ENCODE results near the gene LRCOL1.
"Not testable (repeated sequence)": the region's sequence is repeated elsewhere in the genome, so short reads cannot be mapped to it uniquely, and the experiment has no call there.

The LRCOL1 gene

GRCh38 chr12:132606927-132607326, 3.5 kb downstream of the LRCOL1 start:
- in situ Hi-C loops (cut with HindIII; ENCODE audit: low pct_ligation_motif_present, low pct_unique_long_range_greater_than_20kb, low sequenced_read_pairs) = loop anchor here (25.0 kb wide), 1 partner anchor 470 kb away; the partner anchor contains the start of genes DDX51 and NOC4L
- DNase-seq = no peak

GRCh38 chr12:132606466-132606865, 3.9 kb downstream of the LRCOL1 start:
- DNase-seq = no peak
- in situ Hi-C loops (cut with HindIII; ENCODE audit: low pct_ligation_motif_present, low pct_unique_long_range_greater_than_20kb, low sequenced_read_pairs) = loop anchor here (25.0 kb wide), 1 partner anchor 469 kb away; the partner anchor contains the start of genes DDX51 and NOC4L

- in situ Hi-C loops (cut with HindIII; ENCODE audit: low pct_ligation_motif_present, low pct_unique_long_range_greater_than_20kb, low sequenced_read_pairs) = loop anchor here (25.0 kb wide), 1 partner anchor 469 kb away; the partner anchor contains the start of genes DDX51 and NOC4L
- DNase-seq = no peak
These were observed 4.5 kb downstream of the LRCOL1 start for GRCh38 chr12:132605892-132606291.

- in situ Hi-C loops (cut with HindIII; ENCODE audit: low pct_ligation_motif_present, low pct_unique_long_range_greater_than_20kb, low sequenced_read_pairs) = loop anchor here (25.0 kb wide), 1 partner anchor 468 kb away; the partner anchor contains the start of genes DDX51 and NOC4L
- DNase-seq = no peak
These were observed 5.5 kb downstream of the LRCOL1 start for GRCh38 chr12:132604668-132605441.

- DNase-seq = no peak
- in situ Hi-C loops (cut with HindIII; ENCODE audit: low pct_ligation_motif_present, low pct_unique_long_range_greater_than_20kb, low sequenced_read_pairs) = loop anchor here (25.0 kb wide), 1 partner anchor 467 kb away; the partner anchor contains the start of genes DDX51 and NOC4L
These were observed 6.2 kb downstream of the LRCOL1 start for GRCh38 chr12:132604151-132604618.

GRCh38 chr12:132603240-132604150, 6.9 kb downstream of the LRCOL1 start:
- in situ Hi-C loops (cut with HindIII; ENCODE audit: low pct_ligation_motif_present, low pct_unique_long_range_greater_than_20kb, low sequenced_read_pairs) = loop anchor here (25.0 kb wide), 1 partner anchor 466 kb away; the partner anchor contains the start of genes DDX51 and NOC4L
- DNase-seq = no peak

GRCh38 chr12:132602572-132603239, 7.7 kb downstream of the LRCOL1 start:
- in situ Hi-C loops (cut with HindIII; ENCODE audit: low pct_ligation_motif_present, low pct_unique_long_range_greater_than_20kb, low sequenced_read_pairs) = loop anchor here (25.0 kb wide), 1 partner anchor 465 kb away; the partner anchor contains the start of genes DDX51 and NOC4L
- no peak for DNase-seq

GRCh38 chr12:132601171-132601883, 9.1 kb downstream of the LRCOL1 start:
- in situ Hi-C loops (cut with HindIII; ENCODE audit: low pct_ligation_motif_present, low pct_unique_long_range_greater_than_20kb, low sequenced_read_pairs) = loop anchor here (25.0 kb wide), 1 partner anchor 464 kb away; the partner anchor contains the start of genes DDX51 and NOC4L
- DNase-seq = no peak

GRCh38 chr12:132600048-132601032, 10.0 kb downstream of the LRCOL1 start:
- peak; percentile 68 for DNase-seq
- in situ Hi-C loops (cut with HindIII; ENCODE audit: low pct_ligation_motif_present, low pct_unique_long_range_greater_than_20kb, low sequenced_read_pairs) = loop anchor here (25.0 kb wide), 1 partner anchor 463 kb away; the partner anchor contains the start of genes DDX51 and NOC4L

- in situ Hi-C loops (cut with HindIII; ENCODE audit: low pct_ligation_motif_present, low pct_unique_long_range_greater_than_20kb, low sequenced_read_pairs); DNase-seq: not testable (repeated sequence)
These were observed 10.9 kb downstream of the LRCOL1 start for GRCh38 chr12:132599502-132599901.

- in situ Hi-C loops (cut with HindIII; ENCODE audit: low pct_ligation_motif_present, low pct_unique_long_range_greater_than_20kb, low sequenced_read_pairs) = no loop called here
- DNase-seq = peak; percentile 56
These were observed 12.8 kb downstream of the LRCOL1 start for GRCh38 chr12:132597333-132598316.

- in situ Hi-C loops (cut with HindIII; ENCODE audit: low pct_ligation_motif_present, low pct_unique_long_range_greater_than_20kb, low sequenced_read_pairs) = no loop called here
- DNase-seq = peak; percentile 79
These were observed 14.4 kb downstream of the LRCOL1 start for GRCh38 chr12:132596016-132596415.

- in situ Hi-C loops (cut with HindIII; ENCODE audit: low pct_ligation_motif_present, low pct_unique_long_range_greater_than_20kb, low sequenced_read_pairs) = no loop called here
- no peak for DNase-seq
These were observed 15.2 kb downstream of the LRCOL1 start for GRCh38 chr12:132595183-132595582.

- in situ Hi-C loops (cut with HindIII; ENCODE audit: low pct_ligation_motif_present, low pct_unique_long_range_greater_than_20kb, low sequenced_read_pairs) = no loop called here
- peak; percentile 100 for DNase-seq
These were observed 16.4 kb downstream of the LRCOL1 start for GRCh38 chr12:132593938-132594358.

- no peak for DNase-seq
- in situ Hi-C loops (cut with HindIII; ENCODE audit: low pct_ligation_motif_present, low pct_unique_long_range_greater_than_20kb, low sequenced_read_pairs) = no loop called here
These were observed 16.9 kb downstream of the LRCOL1 start for GRCh38 chr12:132593521-132593920.

Data from ACHN (cell line).